Stomach (tissue), 8 donors: ENCODE measurements around the gene PEA15. TPM values are rescaled to one million over a fixed set of nuclear protein-coding genes. Genes with fewer than 3 reads are reported as not detected.

ENCODE experiments used
- polyA plus RNA-seq, 3 donors: library from polyadenylated mRNA; stranded (reverse); fragments of 200-250 nt; gene quantifications; one replicate each; pipeline ENCODE4 v1.2.3, GENCODE V29; 2013
- total RNA-seq, 5 donors: library from RNA; depleted of rRNA; stranded (reverse); fragments of >200 nt; gene quantifications; one replicate each; pipeline versions ENCODE4 v1.1.0 to v1.2.3, GENCODE V29; 2014 to 2016
- donor health status: healthy with polysubstance abuse.
- donor health status: Bipolar disorder and iron deficiency.
- donor health status: healthy.

Gene PEA15
- total and polyA plus RNA-seq, 8 donors, result 26.3 to 127 (median 58.0) TPM

Other genes starting within 250 kb of the PEA15 start
- 1 to 10 TPM; 3.5 to 8.7 (median 6.6) TPM for gene PIGM, start 173.4 kb upstream of the PEA15 start, total RNA-seq
- gene PIGM, start 173.4 kb upstream of the PEA15 start, polyA plus RNA-seq, result 1 to 10 TPM in 2 of 3 donors, under 1 TPM in 1; 0.76 to 3.4 (median 1.6) TPM
- gene KCNJ10, start 135.2 kb upstream of the PEA15 start, total RNA-seq, result not detected
- 1 to 10 TPM in 1 of 3 donors, under 1 TPM in 2; 0.19 to 1.1 (median 0.78) TPM for gene KCNJ10, start 135.2 kb upstream of the PEA15 start, polyA plus RNA-seq
- under 1 TPM in 1 of 5 donors, not detected in 4; 0.87 TPM for gene KCNJ9, start 123.8 kb upstream of the PEA15 start, total RNA-seq
- under 1 TPM in 2 of 3 donors, not detected in 1; 0.03 to 0.06 TPM for gene KCNJ9, start 123.8 kb upstream of the PEA15 start, polyA plus RNA-seq
- gene IGSF8, start 106.8 kb upstream of the PEA15 start, total RNA-seq, result 10 to 100 TPM in 3 of 5 donors, 1 to 10 TPM in 2; 4.7 to 65.2 (median 11.6) TPM
- 10 to 100 TPM in 2 of 3 donors, 1 to 10 TPM in 1; 5.8 to 21.7 (median 18.0) TPM for gene IGSF8, start 106.8 kb upstream of the PEA15 start, polyA plus RNA-seq
- 100 to 1,000 TPM in 1 of 5 donors, 10 to 100 TPM in 3, 1 to 10 TPM in 1; 7.0 to 104 (median 11.7) TPM for gene ATP1A2, start 89.6 kb upstream of the PEA15 start, total RNA-seq
- gene ATP1A2, start 89.6 kb upstream of the PEA15 start, polyA plus RNA-seq, result 10 to 100 TPM in 1 of 3 donors, under 1 TPM in 2; 0.31 to 17.3 (median 0.56) TPM
- gene ATP1A4, start 53.8 kb upstream of the PEA15 start, total RNA-seq, result under 1 TPM in 1 of 5 donors, not detected in 4; 0.37 TPM
- gene ATP1A4, start 53.8 kb upstream of the PEA15 start, polyA plus RNA-seq, result under 1 TPM in 1 of 3 donors, not detected in 2; 0.05 TPM
- gene CASQ1, start 14.8 kb upstream of the PEA15 start, total RNA-seq, result under 1 TPM in 1 of 5 donors, not detected in 4; 0.55 TPM
- gene CASQ1, start 14.8 kb upstream of the PEA15 start, polyA plus RNA-seq, result under 1 TPM in 2 of 3 donors, not detected in 1; 0.48 to 0.61 TPM
- 100 to 1,000 TPM in 3 of 5 donors, 10 to 100 TPM in 2; 85.8 to 267 (median 148) TPM for gene DCAF8, start 57.2 kb downstream of the PEA15 start, total RNA-seq
- gene DCAF8, start 57.2 kb downstream of the PEA15 start, polyA plus RNA-seq, result 10 to 100 TPM; 39.4 to 45.1 (median 40.7) TPM
- 100 to 1,000 TPM in 1 of 5 donors, 10 to 100 TPM in 3, 1 to 10 TPM in 1; 9.3 to 117 (median 56.0) TPM for gene PEX19, start 79.7 kb downstream of the PEA15 start, total RNA-seq
- gene PEX19, start 79.7 kb downstream of the PEA15 start, polyA plus RNA-seq, result 10 to 100 TPM; 15.7 to 29.3 (median 25.4) TPM
- gene COPA, start 137.9 kb downstream of the PEA15 start, total RNA-seq, result 100 to 1,000 TPM in 4 of 5 donors, 10 to 100 TPM in 1; 64.8 to 243 (median 124) TPM
- 10 to 100 TPM; 42.4 to 57.0 (median 49.2) TPM for gene COPA, start 137.9 kb downstream of the PEA15 start, polyA plus RNA-seq
- 100 to 1,000 TPM in 1 of 5 donors, 10 to 100 TPM in 4; 18.2 to 123 (median 71.0) TPM for gene NCSTN, start 138.0 kb downstream of the PEA15 start, total RNA-seq
- 10 to 100 TPM; 14.5 to 37.0 (median 34.6) TPM for gene NCSTN, start 138.0 kb downstream of the PEA15 start, polyA plus RNA-seq
- not detected for gene NHLH1, start 161.7 kb downstream of the PEA15 start, total RNA-seq
- gene NHLH1, start 161.7 kb downstream of the PEA15 start, polyA plus RNA-seq, result under 1 TPM in 1 of 3 donors, not detected in 2; 0.08 TPM
- 1 to 10 TPM in 4 of 5 donors, under 1 TPM in 1; 0.45 to 7.4 (median 4.4) TPM for gene VANGL2, start 195.2 kb downstream of the PEA15 start, total RNA-seq
- 1 to 10 TPM in 2 of 3 donors, under 1 TPM in 1; 0.46 to 4.2 (median 1.5) TPM for gene VANGL2, start 195.2 kb downstream of the PEA15 start, polyA plus RNA-seq